HepG2 (cell line): ENCODE measurements around the gene CD83. TPM values are rescaled to one million over a fixed set of nuclear protein-coding genes. Genes with fewer than 3 reads are reported as not detected.

Experiments
- ATAC-seq: fragments of 200-7000 bp; cut with Tn5 transposase; 3 replicates; pipeline ENCODE4 v1.9.1; 2020; ENCODE audit warnings: mild to moderate bottlenecking, moderate library complexity
- BruUV-seq: library from RNA; stranded (reverse); fragments of 400-500 nt; replicated peaks from 2 replicates; lab custom pipeline; 2021; lab: Mats Ljungman, UMichigan
- CTCF ChIA-PET: fragments of 300-600 bp; formaldehyde crosslinking; extraction: SDS; loops from one replicate; lab custom pipeline; 2021; ENCODE audit warnings: low total read pairs, inconsistent platforms, low intra/inter-chr PET ratio; lab: Yijun Ruan, JAX
- POLR2A ChIA-PET: fragments of 350-600 bp; sonication (Branson Sonifier 250); formaldehyde crosslinking; loops from one replicate; lab custom pipeline; 2020; ENCODE audit warnings: antibody characterized with exemption, inconsistent platforms; lab: Yijun Ruan, JAX
- DNase-seq: peaks from one replicate; pipeline ENCODE4 v3.0.0-alpha.2; 2015; ENCODE audit warnings: low spot score
- FAIRE-seq: peaks from 3 replicates; lab custom pipeline; 2011; peaks lifted over from hg19 to GRCh38; lab: Jason Lieb, UNC
- H2AFZ ChIP-seq: one replicate; pipeline ENCODE4 v1.6.1; 2011; ENCODE audit warnings: low read length, inconsistent platforms
- H3K27ac ChIP-seq: fragments of 300-600 bp; 3 replicates; pipeline ENCODE4 v1.8.0; 2011; ENCODE audit warnings: mixed run types, mild to moderate bottlenecking, mixed read lengths, low read length, inconsistent platforms; ENCODE audit not compliant: insufficient read depth; ENCODE audit errors: extremely low read length
- H3K27me3 ChIP-seq, 2 experiments: fragments of 200-600 bp in 1 of 2; 2 replicates in 1 of 2; 3 replicates in 1 of 2; pipeline versions ENCODE4 v1.6.0 to v1.8.0; 2011; ENCODE audit warnings: low read length in 2 of 2, mild to moderate bottlenecking in 2 of 2, moderate library complexity in 2 of 2, inconsistent platforms in 1 of 2; ENCODE audit not compliant: insufficient read depth in 2 of 2, control insufficient read depth in 1 of 2
- H3K36me3 ChIP-seq, 2 experiments: fragments of 200-600 bp in 1 of 2; replicated peaks in 1 of 2; 2 replicates in 1 of 2; 3 replicates in 1 of 2; pipeline versions ENCODE4 v1.5.1 to v1.8.0; 2011; ENCODE audit warnings: low read length in 2 of 2, inconsistent platforms in 1 of 2; ENCODE audit not compliant: insufficient read depth in 2 of 2, control insufficient read depth in 1 of 2
- H3K4me1 ChIP-seq: 2 replicates; pipeline ENCODE4 v1.5.1; 2012; ENCODE audit warnings: low read length, inconsistent platforms; ENCODE audit not compliant: insufficient read depth
- H3K4me2 ChIP-seq: 2 replicates; pipeline ENCODE4 v1.6.0; 2011; ENCODE audit warnings: low read depth, low read length, inconsistent platforms
- H3K4me3 ChIP-seq, 3 experiments: fragments of 200-600 bp in 1 of 3; sonication (generic), shearing (Covaris generic) in 1 of 3; replicated peaks in 1 of 3; 2 replicates each; pipeline ENCODE4 v1.5.1; 2011 to 2016; ENCODE audit warnings: low read length in 3 of 3, inconsistent platforms in 2 of 3, low read depth in 2 of 3, mild to moderate bottlenecking in 2 of 3, control low read depth in 1 of 3, mixed read lengths in 1 of 3; ENCODE audit not compliant: insufficient read depth in 1 of 3
- H3K79me2 ChIP-seq: one replicate; pipeline ENCODE4 v1.6.1; 2011; ENCODE audit warnings: low read length, inconsistent platforms; ENCODE audit not compliant: insufficient read depth
- H3K9ac ChIP-seq: 2 replicates; pipeline ENCODE4 v1.6.0; 2011; ENCODE audit warnings: mild to moderate bottlenecking, low read depth, low read length, inconsistent platforms; ENCODE audit not compliant: insufficient read depth
- H3K9me3 ChIP-seq: 2 replicates; pipeline ENCODE4 v1.5.1; 2012; ENCODE audit warnings: mild to moderate bottlenecking, low read length
- H4K20me1 ChIP-seq: 2 replicates; pipeline ENCODE4 v1.6.0; 2011; ENCODE audit warnings: inconsistent platforms, mild to moderate bottlenecking, low read length, moderate library complexity; ENCODE audit not compliant: insufficient read depth
- NFYB ChIP-seq: sonication (generic); formaldehyde crosslinking; IDR thresholded peaks from 2 replicates; pipeline ENCODE4 v1.4.0; 2020; ENCODE audit warnings: missing genetic modification reagents
- RFXAP ChIP-seq: sonication (generic); formaldehyde crosslinking; IDR thresholded peaks from 2 replicates; pipeline ENCODE4 v1.4.0; 2020; ENCODE audit warnings: missing genetic modification reagents, borderline replicate concordance
- ZFP36L1 ChIP-seq: sonication (generic); formaldehyde crosslinking; IDR thresholded peaks from 2 replicates; pipeline ENCODE4 v1.8.0; 2022; ENCODE audit warnings: mild to moderate bottlenecking, missing genetic modification reagents, moderate library complexity
- ZNF205 ChIP-seq: IDR thresholded peaks from 2 replicates; pipeline ENCODE4 v1.6.1; 2018; ENCODE audit warnings: missing biosample characterization, missing genetic modification reagents
- ZNF75D ChIP-seq: sonication (generic); formaldehyde crosslinking; IDR thresholded peaks from 2 replicates; pipeline ENCODE4 v1.8.1; 2023; ENCODE audit warnings: missing genetic modification reagents, mild to moderate bottlenecking, borderline replicate concordance
- WGBS: methylation state at CpG from one replicate; pipeline ENCODE4 v1.1.6; 2017; ENCODE audit warnings: low lambda C conversion rate; 5-methylcytosine and 5-hydroxymethylcytosine counted together
- in situ Hi-C: cut with HindIII; loops from 2 replicates; pipeline ENCODE4 v1.10.0; 2017; ENCODE audit warnings: low pct_unique_long_range_greater_than_20kb; ENCODE audit not compliant: extremely low pct_ligation_motif_present
- intact Hi-C: fragments of 100-400 bp; cut with micrococcal nuclease; formaldehyde crosslinking; loops from one replicate; pipeline ENCODE4 v1.10.0; 2022; ENCODE audit not compliant: unreplicated experiment
- polyA plus RNA-seq, 8 experiments: library from polyadenylated mRNA; depleted of rRNA in 3 of 8; stranded (reverse) in 7 of 8; unstranded in 1 of 8; fragments of >200 nt; fragmentation: Illumina TruSeq in 4 of 8; extraction: Trizol in 4 of 8; gene quantifications; 2 replicates each; pipeline versions ENCODE4 v1.2.1 to v1.2.3, GENCODE V29; 2011 to 2016; ENCODE audit warnings: low read depth in 4 of 8, missing spikeins in 1 of 8, mixed read lengths in 1 of 8; ENCODE audit not compliant: insufficient read depth in 1 of 8
- total RNA-seq, 5 experiments: library from RNA; depleted of rRNA; stranded (reverse); fragments of >200 nt; fragmentation: Illumina TruSeq; extraction: Trizol; gene quantifications; 2 replicates each; pipeline ENCODE4 v1.2.3, GENCODE V29; 2016; ENCODE audit warnings: low read depth in 1 of 5
- TF ChIP-seq, protein P1 (sequence below): IDR thresholded peaks from 2 replicates; pipeline ENCODE4 v1.6.1; 2016; ENCODE audit warnings: missing genetic modification reagents, missing compliant biosample characterization
- TF ChIP-seq, protein P2 (sequence below): sonication (generic); formaldehyde crosslinking; IDR thresholded peaks from 2 replicates; pipeline ENCODE4 v1.4.0; 2020; ENCODE audit warnings: mild to moderate bottlenecking, missing genetic modification reagents
- TF ChIP-seq, protein P3 (sequence below): sonication (generic); formaldehyde crosslinking; IDR thresholded peaks from 2 replicates; pipeline ENCODE4 v1.4.0; 2020; ENCODE audit warnings: missing genetic modification reagents, mild to moderate bottlenecking, borderline replicate concordance

Gene CD83
- total and polyA plus RNA-seq, 2 of the 13 experiments (the other 11 are each of a cell fraction or from before 2014, with no cell fraction given): 0.46 to 2.3 TPM

DNA sequence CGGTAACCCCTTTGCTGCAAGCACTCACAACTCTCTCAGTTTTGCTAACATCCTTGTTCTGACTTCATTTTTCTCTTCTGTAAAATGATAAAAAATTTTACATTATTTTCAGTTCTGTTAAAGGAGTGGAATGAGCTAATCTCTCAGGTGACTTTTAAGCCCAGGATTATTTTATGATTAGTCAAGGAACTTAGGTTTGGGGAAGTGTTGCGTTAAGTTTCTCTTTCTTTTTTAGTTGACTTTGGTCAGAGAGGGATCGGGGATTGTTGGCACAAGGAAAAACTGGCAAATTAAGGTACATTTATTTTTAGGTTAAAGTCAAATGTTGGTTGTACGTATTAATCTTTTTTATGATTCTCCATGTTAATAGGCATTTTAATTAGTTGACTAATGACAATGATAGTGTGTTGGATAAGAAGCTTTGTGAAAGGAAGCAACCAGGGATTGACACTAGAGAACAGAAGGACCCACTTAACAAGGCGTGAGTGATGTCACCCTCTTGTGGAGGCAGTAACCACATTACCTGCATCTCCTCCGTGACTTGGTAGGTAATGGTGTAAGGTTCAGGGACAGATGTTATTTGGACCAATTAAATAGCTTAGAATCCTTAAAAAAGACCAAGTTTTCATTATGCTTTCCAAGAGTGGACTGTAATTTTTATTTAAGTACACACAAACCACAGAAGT lies 31.6 kb downstream of the CD83 start:
- ChIA-PET CTCF (no interaction called here), POLR2A (no interaction called here)
- no TSS peak for BruUV-seq
- H3K4me3 ChIP-seq: no peak overlapping the region
- H3K27me3 ChIP-seq: peaks cover 2 to 24% of the 10 kb centered on the region in 2 experiments; a peak in 3 of 5 replicates
- in situ Hi-C loops (no loop called here), intact Hi-C loops (no loop called here)
- FAIRE-seq: no peak
- H3K4me2 ChIP-seq: no peak overlapping the region
- no peaks in the 10 kb centered on the region for H3K36me3 ChIP-seq
- H3K79me2 ChIP-seq: no peaks in the 10 kb centered on the region
- H3K9ac ChIP-seq: no peak overlapping the region
- H4K20me1 ChIP-seq: no peaks in the 10 kb centered on the region
- H3K4me1 ChIP-seq: no peaks in the 10 kb centered on the region
- TF ChIP-seq ZNF205 (CRISPR knock-in tag): no peak
- no peak for TF ChIP-seq RFXAP (CRISPR knock-in tag)
- TF ChIP-seq, protein P1, sequence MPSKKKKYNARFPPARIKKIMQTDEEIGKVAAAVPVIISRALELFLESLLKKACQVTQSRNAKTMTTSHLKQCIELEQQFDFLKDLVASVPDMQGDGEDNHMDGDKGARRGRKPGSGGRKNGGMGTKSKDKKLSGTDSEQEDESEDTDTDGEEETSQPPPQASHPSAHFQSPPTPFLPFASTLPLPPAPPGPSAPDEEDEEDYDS (CRISPR knock-in tag): no peak
- no peak for TF ChIP-seq NFYB
- TF ChIP-seq, all 625 proteins: peak for 0
- Histone ChIP-seq H2AFZ (no peak overlapping the region), H3K27ac (no peak overlapping the region), H3K9me3 (no peaks in the 10 kb centered on the region)
- no peak for ATAC-seq
- WGBS: 39% methylated on average over 6 of the region's 6 CpGs
- no peak for DNase-seq

DNA sequence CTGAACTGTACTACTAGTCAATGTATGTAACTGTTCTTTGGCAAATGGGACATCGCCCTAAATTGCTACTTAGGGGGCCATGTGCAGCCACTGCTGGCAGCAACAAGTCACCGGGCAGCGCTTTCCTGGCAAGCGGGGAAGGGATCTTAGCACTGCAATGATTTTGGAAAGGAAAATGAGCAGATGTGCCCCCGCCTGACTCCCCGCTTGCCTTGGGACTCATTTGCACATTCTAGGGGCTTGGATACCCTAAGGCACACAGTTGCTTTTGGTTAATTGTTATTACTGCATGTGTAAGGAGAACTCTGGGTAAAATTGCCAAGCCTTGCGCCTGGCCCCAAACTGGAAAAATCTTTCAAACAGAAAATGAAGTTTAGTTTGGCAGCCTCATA lies 32.2 kb downstream of the CD83 start:
- ATAC-seq: no peak
- DNase-seq: no peak
- H3K36me3 ChIP-seq: no peaks in the 10 kb centered on the region
- H3K9me3 ChIP-seq: no peaks in the 10 kb centered on the region
- no peak overlapping the region for H3K9ac ChIP-seq
- no peak overlapping the region for H3K27ac ChIP-seq
- intact Hi-C loops (no loop called here), in situ Hi-C loops (no loop called here)
- H3K27me3 ChIP-seq: peaks cover 2 to 23% of the 10 kb centered on the region in 2 experiments; a peak in 3 of 5 replicates
- H3K4me2 ChIP-seq: no peak overlapping the region
- ChIA-PET CTCF (no interaction called here), POLR2A (no interaction called here)
- no peaks in the 10 kb centered on the region for H3K79me2 ChIP-seq
- H2AFZ ChIP-seq: no peak overlapping the region
- H4K20me1 ChIP-seq: no peaks in the 10 kb centered on the region
- FAIRE-seq: no peak
- no peak overlapping the region for H3K4me3 ChIP-seq
- BruUV-seq: no TSS peak
- WGBS: 72% methylated on average over 7 of the region's 7 CpGs
- no peaks in the 10 kb centered on the region for H3K4me1 ChIP-seq
- TF ChIP-seq, protein P2, sequence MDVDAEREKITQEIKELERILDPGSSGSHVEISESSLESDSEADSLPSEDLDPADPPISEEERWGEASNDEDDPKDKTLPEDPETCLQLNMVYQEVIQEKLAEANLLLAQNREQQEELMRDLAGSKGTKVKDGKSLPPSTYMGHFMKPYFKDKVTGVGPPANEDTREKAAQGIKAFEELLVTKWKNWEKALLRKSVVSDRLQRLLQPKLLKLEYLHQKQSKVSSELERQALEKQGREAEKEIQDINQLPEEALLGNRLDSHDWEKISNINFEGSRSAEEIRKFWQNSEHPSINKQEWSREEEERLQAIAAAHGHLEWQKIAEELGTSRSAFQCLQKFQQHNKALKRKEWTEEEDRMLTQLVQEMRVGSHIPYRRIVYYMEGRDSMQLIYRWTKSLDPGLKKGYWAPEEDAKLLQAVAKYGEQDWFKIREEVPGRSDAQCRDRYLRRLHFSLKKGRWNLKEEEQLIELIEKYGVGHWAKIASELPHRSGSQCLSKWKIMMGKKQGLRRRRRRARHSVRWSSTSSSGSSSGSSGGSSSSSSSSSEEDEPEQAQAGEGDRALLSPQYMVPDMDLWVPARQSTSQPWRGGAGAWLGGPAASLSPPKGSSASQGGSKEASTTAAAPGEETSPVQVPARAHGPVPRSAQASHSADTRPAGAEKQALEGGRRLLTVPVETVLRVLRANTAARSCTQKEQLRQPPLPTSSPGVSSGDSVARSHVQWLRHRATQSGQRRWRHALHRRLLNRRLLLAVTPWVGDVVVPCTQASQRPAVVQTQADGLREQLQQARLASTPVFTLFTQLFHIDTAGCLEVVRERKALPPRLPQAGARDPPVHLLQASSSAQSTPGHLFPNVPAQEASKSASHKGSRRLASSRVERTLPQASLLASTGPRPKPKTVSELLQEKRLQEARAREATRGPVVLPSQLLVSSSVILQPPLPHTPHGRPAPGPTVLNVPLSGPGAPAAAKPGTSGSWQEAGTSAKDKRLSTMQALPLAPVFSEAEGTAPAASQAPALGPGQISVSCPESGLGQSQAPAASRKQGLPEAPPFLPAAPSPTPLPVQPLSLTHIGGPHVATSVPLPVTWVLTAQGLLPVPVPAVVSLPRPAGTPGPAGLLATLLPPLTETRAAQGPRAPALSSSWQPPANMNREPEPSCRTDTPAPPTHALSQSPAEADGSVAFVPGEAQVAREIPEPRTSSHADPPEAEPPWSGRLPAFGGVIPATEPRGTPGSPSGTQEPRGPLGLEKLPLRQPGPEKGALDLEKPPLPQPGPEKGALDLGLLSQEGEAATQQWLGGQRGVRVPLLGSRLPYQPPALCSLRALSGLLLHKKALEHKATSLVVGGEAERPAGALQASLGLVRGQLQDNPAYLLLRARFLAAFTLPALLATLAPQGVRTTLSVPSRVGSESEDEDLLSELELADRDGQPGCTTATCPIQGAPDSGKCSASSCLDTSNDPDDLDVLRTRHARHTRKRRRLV: no peak
- TF ChIP-seq ZNF75D (CRISPR knock-in tag): no peak
- TF ChIP-seq ZFP36L1 (CRISPR knock-in tag): no peak
- TF ChIP-seq, protein P3, sequence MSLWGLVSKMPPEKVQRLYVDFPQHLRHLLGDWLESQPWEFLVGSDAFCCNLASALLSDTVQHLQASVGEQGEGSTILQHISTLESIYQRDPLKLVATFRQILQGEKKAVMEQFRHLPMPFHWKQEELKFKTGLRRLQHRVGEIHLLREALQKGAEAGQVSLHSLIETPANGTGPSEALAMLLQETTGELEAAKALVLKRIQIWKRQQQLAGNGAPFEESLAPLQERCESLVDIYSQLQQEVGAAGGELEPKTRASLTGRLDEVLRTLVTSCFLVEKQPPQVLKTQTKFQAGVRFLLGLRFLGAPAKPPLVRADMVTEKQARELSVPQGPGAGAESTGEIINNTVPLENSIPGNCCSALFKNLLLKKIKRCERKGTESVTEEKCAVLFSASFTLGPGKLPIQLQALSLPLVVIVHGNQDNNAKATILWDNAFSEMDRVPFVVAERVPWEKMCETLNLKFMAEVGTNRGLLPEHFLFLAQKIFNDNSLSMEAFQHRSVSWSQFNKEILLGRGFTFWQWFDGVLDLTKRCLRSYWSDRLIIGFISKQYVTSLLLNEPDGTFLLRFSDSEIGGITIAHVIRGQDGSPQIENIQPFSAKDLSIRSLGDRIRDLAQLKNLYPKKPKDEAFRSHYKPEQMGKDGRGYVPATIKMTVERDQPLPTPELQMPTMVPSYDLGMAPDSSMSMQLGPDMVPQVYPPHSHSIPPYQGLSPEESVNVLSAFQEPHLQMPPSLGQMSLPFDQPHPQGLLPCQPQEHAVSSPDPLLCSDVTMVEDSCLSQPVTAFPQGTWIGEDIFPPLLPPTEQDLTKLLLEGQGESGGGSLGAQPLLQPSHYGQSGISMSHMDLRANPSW (CRISPR knock-in tag): no peak
